Loucy (cell line): ENCODE measurements around the gene LMNTD1.

Experiments
- H2AFZ ChIP-seq: fragments of 200-600 bp; sonication (generic); 2 replicates; pipeline ENCODE4 v1.6.0; 2016; ENCODE audit warnings: antibody characterized with exemption, mild to moderate bottlenecking, low read length, moderate library complexity
- H3F3A ChIP-seq: fragments of 200-600 bp; 2 replicates; pipeline ENCODE4 v1.6.0; 2016; ENCODE audit warnings: antibody characterized with exemption, low read depth, mild to moderate bottlenecking
- H3K27me3 ChIP-seq: fragments of 200-600 bp; sonication (generic); 2 replicates; pipeline ENCODE4 v1.6.1; 2014; ENCODE audit warnings: low read length, mild to moderate bottlenecking; ENCODE audit not compliant: insufficient read depth, poor library complexity, severe bottlenecking
- H3K36me3 ChIP-seq: fragments of 200-600 bp; sonication (generic); 2 replicates; pipeline ENCODE4 v1.6.1; 2016; ENCODE audit warnings: low read length; ENCODE audit not compliant: insufficient read depth
- H3K4me1 ChIP-seq: fragments of 200-600 bp; sonication (generic); 2 replicates; pipeline ENCODE4 v1.5.1; 2014; ENCODE audit warnings: low read length, mild to moderate bottlenecking; ENCODE audit not compliant: insufficient read depth, poor library complexity, severe bottlenecking
- H3K4me2 ChIP-seq: fragments of 200-600 bp; sonication (generic); 2 replicates; pipeline ENCODE4 v1.6.0; 2014; ENCODE audit warnings: antibody characterized with exemption, low read length, low read depth, mild to moderate bottlenecking; ENCODE audit not compliant: poor library complexity, severe bottlenecking
- H3K4me3 ChIP-seq: fragments of 200-600 bp; sonication (generic); 2 replicates; pipeline ENCODE4 v1.5.1; 2014; ENCODE audit warnings: low read length, mild to moderate bottlenecking, mixed read lengths; ENCODE audit not compliant: poor library complexity, severe bottlenecking
- H3K79me2 ChIP-seq: fragments of 200-600 bp; sonication (generic); 2 replicates; pipeline ENCODE4 v1.6.1; 2014; ENCODE audit warnings: low read length; ENCODE audit not compliant: insufficient read depth
- H3K9ac ChIP-seq: fragments of 200-600 bp; sonication (generic); 2 replicates; pipeline ENCODE4 v1.6.0; 2014; ENCODE audit warnings: mild to moderate bottlenecking, low read depth, low read length, moderate library complexity; ENCODE audit not compliant: poor library complexity, severe bottlenecking
- H3K9me2 ChIP-seq: fragments of 200-600 bp; sonication (generic); replicated peaks from 2 replicates; pipeline ENCODE4 v1.6.1; 2016; ENCODE audit warnings: low read depth, low read length, mixed read lengths
- H3K9me3 ChIP-seq: fragments of 200-600 bp; sonication (generic); 2 replicates; pipeline ENCODE4 v1.6.1; 2014; ENCODE audit warnings: mild to moderate bottlenecking, antibody characterized with exemption, low read length, low read depth; ENCODE audit not compliant: insufficient read depth
- H4K20me1 ChIP-seq: fragments of 200-600 bp; sonication (generic); 2 replicates; pipeline ENCODE4 v1.6.0; 2014; ENCODE audit warnings: antibody characterized with exemption, low read length, mild to moderate bottlenecking; ENCODE audit not compliant: insufficient read depth, poor library complexity, severe bottlenecking
- CTCF ChIP-seq: fragments of 200-600 bp; sonication (generic); conservative IDR thresholded peaks from 2 replicates; pipeline ENCODE4 v1.5.1; 2014; ENCODE audit warnings: mild to moderate bottlenecking, antibody characterized with exemption, low read length
- EZH2phosphoT487 ChIP-seq: fragments of 200-600 bp; IDR thresholded peaks from 2 replicates; pipeline ENCODE4 v1.6.1; 2018; ENCODE audit warnings: antibody characterized with exemption, mild to moderate bottlenecking, moderate library complexity, borderline replicate concordance

Gene LMNTD1

GRCh38 chr12:25449007-25449406 lies 104.1 kb downstream of the LMNTD1 start:
- H3F3A ChIP-seq: no peaks in the 10 kb centered on the region
- H2AFZ ChIP-seq: no peak overlapping the region
- no peaks in the 10 kb centered on the region for H3K79me2 ChIP-seq
- TF ChIP-seq EZH2phosphoT487: no peak
- TF ChIP-seq CTCF: no peak
- no peaks in the 10 kb centered on the region for H3K4me1 ChIP-seq
- no peak overlapping the region for H3K9ac ChIP-seq
- H3K9me3 ChIP-seq: no peaks in the 10 kb centered on the region
- no peaks in the 10 kb centered on the region for H4K20me1 ChIP-seq
- no peaks in the 10 kb centered on the region for H3K36me3 ChIP-seq
- no peaks in the 10 kb centered on the region for H3K27me3 ChIP-seq
- H3K4me3 ChIP-seq: no peak overlapping the region
- no peaks in the 10 kb centered on the region for H3K9me2 ChIP-seq
- no peak overlapping the region for H3K4me2 ChIP-seq

GRCh38 chr12:25447046-25447445 lies 106.0 kb downstream of the LMNTD1 start:
- no peak for TF ChIP-seq CTCF
- no peak for TF ChIP-seq EZH2phosphoT487
- no peaks in the 10 kb centered on the region for H4K20me1 ChIP-seq
- H2AFZ ChIP-seq: no peak overlapping the region
- no peak overlapping the region for H3K4me2 ChIP-seq
- no peaks in the 10 kb centered on the region for H3K36me3 ChIP-seq
- no peaks in the 10 kb centered on the region for H3K27me3 ChIP-seq
- no peaks in the 10 kb centered on the region for H3K4me1 ChIP-seq
- H3K79me2 ChIP-seq: no peaks in the 10 kb centered on the region
- H3K9me3 ChIP-seq: no peaks in the 10 kb centered on the region
- H3F3A ChIP-seq: no peaks in the 10 kb centered on the region
- no peak overlapping the region for H3K4me3 ChIP-seq
- H3K9me2 ChIP-seq: no peaks in the 10 kb centered on the region
- no peak overlapping the region for H3K9ac ChIP-seq

DNA sequence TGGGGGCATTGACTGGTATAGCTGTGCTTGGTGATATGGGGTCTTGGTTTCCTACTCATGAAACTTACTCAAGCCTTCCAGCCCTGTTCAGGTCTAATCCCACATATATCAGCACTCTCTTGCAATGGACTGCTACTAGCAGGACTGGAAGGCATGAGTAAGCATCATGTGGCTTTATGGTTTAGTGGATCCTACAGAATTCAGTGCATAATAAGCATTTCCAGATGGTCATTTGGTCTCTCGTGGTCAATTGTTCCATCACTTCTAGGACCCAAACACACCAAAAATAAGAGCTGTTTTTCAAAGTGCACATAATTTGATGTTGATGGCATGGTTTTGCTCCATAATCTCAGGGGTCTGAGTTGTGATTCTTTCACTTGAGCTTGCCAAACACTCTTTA lies 114.4 kb downstream of the LMNTD1 start:
- Histone ChIP-seq H3K36me3 (no peaks in the 10 kb centered on the region), H3K4me3 (no peak overlapping the region), H3K4me2 (no peak overlapping the region), H3K9ac (no peak overlapping the region), H3K9me3 (no peaks in the 10 kb centered on the region), H3F3A (no peaks in the 10 kb centered on the region), H4K20me1 (no peaks in the 10 kb centered on the region), H3K27me3 (no peaks in the 10 kb centered on the region), H3K9me2 (no peaks in the 10 kb centered on the region), H2AFZ (no peak overlapping the region), H3K4me1 (peaks cover 15% of the 10 kb centered on the region), H3K79me2 (no peaks in the 10 kb centered on the region)
- TF ChIP-seq EZH2phosphoT487: no peak
- TF ChIP-seq CTCF: no peak
